HG03565 (cell line): ENCODE data around the gene FUOM.
"Not testable (repeated sequence)": the region's sequence is repeated elsewhere in the genome, so short reads cannot be mapped to it uniquely, and the experiment has no call there.

Source experiments
- ATAC-seq: cut with Tn5 transposase; IDR thresholded peaks from one replicate; pipeline ENCODE4 v1.9.1; 2021; ENCODE audit warnings: mild to moderate bottlenecking, moderate library complexity; ENCODE audit not compliant: unreplicated experiment

The FUOM gene

GRCh38 chr10:133370030-133370786, 12.4 kb upstream of the FUOM start:
- ATAC-seq, result no peak

DNA sequence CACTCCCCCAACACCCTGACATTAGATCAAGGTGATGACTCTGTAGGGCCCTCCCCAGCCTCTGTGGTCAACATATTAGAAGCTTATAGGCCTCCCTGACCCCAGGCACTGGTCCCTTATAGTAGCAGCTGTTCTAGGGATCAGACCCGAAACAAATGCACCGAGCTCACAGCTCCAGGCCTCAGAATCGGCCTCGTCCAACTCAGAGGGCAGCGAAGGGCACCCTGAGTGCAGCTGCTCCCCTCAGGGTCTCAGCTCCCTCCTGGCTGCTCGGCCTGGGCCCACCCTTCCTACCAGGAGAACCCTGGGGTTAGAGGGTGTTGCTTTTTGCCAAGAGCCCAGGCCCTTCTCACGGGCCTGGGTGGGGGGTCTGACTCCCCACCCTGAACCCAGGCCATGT, 10.3 kb upstream of the FUOM start:
- ATAC-seq, result no peak

DNA sequence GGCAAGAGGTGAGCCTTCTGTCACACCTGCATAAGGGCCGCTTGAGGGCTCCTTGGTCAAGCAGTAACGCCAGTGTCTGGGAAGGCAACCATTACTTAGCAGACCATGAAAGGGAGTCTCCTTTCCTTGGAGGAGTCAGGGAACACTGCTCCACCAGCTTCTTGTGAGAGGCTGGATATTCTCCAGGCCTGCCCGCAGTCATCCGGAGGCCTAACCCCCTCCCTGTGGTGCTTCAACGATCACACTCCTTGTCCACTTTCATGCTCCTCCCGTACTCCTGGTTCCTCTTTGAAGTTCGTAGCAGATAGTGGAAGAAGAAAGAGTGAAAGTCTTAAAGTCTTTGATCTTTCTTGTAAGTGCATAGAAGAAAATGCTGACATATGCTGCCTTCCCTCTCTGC, 9.6 kb upstream of the FUOM start:
- ATAC-seq, result not testable (repeated sequence)

DNA sequence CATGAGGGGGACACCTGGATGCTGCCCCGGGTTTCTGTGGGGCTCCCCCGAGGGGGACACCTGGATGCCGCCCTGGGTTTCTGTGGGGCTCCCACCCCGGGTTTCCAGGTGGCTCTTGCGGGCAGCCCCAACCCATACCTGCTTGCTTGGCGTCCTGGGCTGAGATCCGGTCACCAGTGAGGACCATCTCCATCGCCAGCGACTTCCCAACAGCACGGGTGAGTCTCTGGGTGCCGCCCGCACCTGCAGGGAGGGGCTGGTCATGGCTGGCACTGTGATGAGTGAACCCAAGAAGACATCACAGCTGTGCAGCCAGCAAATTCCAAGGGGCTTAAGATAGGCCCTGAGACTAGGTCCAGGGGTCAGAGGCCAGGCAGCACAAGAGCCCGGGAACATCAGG, 8.9 kb upstream of the FUOM start:
- ATAC-seq, result no peak

GRCh38 chr10:133366130-133366478, 8.3 kb upstream of the FUOM start:
- no peak for ATAC-seq

DNA sequence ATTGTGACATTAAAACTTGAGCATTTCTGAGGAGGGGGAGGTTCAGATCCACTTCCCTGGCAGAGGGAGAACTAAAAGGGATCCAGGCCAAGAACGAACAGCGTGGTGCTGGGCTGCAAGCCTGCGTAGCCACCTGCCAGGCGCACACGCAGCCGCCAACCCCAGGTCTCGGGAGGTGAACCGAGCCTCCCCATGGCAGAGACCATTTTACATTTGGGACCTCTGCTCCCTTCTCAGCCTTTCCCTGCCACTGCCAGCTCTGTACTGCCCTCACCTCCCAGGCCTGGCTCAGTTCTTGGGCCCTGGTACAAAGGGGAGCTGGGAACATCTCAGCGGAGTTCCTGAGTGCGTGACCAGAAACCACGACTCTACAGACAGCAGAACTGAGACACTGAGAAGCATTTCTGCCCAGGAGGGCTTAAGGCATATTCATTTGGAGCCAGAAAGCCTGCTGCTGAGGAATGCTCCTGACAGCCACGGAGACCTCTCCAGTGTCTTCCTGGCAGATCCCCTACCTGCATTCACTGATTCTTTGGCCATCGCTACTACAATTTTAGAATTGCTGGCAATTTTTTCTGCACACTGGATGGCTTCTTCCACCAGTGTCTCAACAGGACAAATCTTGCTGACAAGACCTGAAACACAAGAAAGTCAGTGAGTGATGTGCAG, 7.8 kb upstream of the FUOM start:
- ATAC-seq, result no peak

- ATAC-seq, result no peak
Observed at GRCh38 chr10:133364645-133365431, 7.0 kb upstream of the FUOM start.

GRCh38 chr10:133362846-133363245, 5.0 kb upstream of the FUOM start:
- ATAC-seq, result no peak

DNA sequence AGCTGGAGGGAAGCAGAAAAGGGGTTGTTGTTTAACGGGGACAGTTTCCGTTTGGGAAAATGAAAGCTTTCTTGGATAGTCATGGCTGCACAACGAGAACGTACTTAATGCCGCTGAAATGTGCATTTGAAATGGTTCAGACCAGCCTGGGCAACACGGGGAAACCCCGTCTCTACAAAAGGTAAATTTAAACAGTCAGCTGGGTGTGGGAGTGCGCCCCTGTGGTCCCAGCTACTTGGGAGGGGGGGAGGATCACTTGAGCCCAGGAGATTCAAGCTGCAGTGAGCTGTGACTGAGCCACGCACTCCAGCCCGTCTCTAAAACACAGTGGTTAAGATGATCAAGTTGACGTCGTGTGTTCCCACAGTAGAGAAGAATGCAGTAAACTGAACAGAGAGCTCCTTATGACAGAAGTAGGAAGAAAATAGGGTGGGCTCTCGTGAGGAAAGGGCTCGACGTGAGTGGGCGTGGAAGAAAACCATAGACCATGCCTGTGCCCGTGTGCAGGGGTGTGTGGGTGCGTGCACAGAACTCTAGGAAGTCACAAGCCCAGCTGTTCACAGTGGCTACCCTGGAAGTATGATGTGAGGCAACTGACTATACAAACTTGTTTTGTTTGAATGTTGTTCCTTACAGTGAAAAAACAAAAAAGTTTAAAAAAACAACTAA, 4.1 kb upstream of the FUOM start:
- ATAC-seq, result no peak

DNA sequence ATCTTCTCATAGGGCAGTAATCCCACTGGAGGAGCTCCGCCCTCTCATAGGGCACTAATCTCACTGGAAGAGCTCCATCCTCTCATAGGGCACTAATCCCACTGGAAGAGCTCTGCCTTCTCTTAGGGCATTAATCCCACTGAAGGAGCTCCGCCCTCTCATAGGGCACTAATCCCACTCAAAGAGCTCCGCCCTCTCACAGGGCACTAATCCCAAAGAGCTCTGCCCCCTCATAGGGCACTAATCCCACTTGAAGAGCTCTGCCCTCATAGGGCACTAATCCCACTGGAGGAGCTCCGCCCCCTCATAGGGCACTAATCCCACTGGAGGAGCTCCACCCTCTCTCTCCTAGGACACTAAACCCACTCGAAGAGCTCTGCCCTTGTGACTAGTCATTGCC, 3.4 kb upstream of the FUOM start:
- ATAC-seq, result no peak

DNA sequence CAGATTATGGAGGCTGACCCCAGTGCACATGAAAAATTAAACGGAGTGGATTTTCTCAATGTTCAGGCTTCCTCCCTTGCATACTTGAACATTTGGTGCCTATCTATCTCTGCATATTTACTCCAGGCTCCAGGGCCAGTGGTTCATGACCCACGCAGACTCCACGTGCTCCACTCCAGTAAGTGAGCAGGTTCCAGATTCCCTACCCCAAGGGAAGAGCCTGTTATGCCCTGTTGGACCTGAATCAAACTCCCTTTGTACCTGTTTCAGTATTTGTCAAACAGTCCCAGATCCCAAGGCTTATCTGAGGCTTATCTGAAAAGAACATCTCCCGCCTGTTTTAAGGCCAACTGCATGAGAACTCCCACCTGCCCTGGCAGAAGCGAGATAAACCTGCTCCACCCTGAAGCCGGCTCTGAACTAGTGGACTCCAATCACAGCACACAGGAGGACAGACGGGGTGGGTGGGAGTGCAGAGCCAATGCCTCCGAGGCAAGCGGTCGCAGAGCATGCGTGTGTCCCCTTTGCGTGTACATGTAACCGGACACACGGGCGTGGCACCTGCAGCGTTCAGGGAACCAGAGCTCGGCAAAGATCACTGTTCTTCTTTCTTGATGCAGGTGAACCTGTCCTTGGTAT, 2.3 kb upstream of the FUOM start:
- no peak for ATAC-seq

DNA sequence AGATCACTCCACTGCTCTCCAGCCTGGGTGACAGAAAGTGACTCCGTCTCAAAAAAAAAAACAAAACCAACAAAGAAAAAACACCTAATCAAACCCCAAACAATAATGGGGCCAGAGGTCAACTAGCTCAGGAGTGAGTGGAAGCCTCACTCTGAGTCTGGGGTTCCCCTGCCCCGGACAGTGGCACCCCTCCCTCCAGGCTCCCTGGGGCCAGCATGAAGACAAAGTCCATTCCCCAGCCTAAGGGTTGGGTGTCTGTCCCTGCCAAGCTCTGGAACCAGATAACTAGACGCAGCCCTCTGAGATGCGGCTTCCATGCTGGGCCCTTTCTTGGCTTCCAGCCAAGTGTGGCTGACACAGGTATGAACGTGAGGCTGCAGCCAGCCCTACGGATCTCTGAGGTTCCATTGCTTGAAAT, 1.7 kb upstream of the FUOM start:
- no peak for ATAC-seq

GRCh38 chr10:133358925-133359310, 1.1 kb upstream of the FUOM start:
- ATAC-seq, result no peak

DNA sequence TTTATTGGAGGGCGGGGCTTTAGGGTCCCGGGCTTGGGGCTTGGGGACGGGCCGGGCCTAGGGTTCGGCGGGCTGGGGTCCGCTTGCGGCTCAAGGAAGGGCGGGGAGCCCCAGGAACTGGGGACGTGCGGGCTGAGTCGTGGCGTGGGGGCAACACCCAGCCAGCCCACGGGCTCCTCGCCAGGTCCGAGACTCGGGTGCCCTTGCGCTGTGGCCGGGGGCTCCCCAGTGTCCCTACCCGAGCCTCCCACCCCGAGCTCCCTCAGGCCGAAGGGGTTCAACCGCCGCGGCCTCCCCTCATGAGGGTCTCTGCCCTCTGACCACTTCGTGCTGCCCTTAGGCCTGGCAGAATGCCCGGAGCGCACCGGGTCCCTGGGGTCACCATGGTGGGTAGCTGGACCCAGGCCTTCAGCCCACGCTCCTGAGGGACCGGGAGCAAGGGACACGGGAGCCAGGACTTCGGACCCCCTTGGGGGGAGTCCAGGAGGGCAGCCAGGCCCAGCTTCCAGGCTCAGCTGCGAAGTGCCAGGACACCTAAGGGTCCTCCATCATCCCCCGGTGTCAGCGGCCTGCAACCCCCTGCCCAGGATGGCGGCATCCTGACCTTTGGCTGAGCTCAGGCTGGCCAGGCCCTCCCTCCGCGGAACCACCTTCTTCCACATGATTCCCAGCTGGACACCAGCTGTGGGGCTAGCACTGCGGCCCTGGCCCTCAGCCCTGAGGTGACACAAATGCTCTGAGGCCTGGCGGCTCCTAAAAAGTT, 524 bp upstream of the FUOM start:
- ATAC-seq, result no peak

DNA sequence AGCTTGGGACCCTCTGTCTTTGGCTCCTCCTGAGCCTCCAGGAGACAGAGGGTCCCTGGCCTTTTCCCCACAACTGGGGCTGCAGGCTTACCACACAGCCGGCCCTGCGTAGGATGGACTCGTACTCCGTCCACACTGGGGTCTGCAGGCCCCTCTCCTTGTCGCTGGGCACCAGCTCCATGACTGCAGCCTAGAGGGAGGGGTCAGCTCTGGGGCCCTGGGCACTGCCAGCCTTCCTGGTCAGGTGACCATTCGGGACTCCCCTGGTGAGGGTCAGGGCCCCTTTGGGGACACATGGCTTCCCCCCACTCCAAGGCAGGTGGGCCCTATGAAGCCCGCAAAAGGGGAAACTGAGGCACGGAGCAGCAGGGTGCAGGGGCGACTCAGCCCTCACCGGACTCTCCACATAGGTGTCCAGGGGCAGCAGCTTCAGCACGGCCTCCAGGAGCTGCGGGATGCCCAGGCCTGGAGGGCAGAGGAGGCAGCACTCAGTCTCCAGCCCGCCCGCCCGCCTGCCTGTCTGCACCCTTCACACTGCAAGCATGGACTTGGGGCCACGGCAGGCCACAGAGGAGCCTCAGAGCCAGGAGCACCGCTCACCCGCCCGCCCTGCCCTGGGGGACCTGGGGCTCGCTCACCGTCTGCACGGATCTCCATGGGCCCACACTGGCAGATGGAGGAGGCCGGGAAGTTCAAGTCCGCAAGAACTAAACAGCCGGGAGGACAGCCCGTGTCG, 1.1 kb downstream of the FUOM start:
- no peak for ATAC-seq

DNA sequence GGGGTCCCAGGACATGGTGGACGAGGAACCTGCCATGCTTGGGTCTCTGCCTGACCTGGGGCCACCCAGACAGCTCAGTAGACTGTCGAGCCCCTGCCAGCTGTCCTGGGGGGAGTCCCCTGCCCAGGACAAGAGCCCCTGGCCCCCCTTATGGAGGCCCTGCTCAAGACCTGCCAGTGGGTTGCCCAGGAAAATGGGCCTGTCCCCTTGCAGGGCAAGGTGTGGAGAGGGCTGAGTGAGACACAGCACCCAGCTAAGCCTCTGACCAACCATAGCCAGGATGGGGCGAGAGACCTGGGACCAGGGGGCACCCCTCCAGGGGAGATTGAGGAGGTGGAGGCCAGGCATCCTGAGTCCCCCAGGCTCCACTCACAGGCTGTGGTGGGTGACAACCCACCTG, 1.8 kb downstream of the FUOM start:
- no peak for ATAC-seq

DNA sequence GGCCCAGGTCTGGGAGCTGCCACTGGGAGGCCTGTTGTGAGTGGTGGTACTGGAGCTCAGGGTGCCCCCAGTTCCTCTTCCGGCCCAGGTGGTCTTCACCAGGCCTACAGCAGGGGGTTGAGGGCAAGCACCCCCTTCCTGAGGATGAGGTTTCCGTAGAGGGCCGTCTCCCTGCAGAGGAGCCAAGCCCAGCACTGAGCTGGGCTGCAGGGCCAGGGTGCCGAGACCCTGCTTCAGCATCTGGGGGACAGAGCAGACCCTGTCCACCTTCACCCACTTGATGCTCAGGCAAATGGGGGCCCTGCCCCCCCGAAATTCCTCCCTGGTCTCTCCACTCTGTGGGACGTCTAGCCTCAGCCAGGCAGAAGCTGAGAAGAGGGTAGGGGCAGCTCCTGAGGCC, 2.6 kb downstream of the FUOM start:
- no peak for ATAC-seq

DNA sequence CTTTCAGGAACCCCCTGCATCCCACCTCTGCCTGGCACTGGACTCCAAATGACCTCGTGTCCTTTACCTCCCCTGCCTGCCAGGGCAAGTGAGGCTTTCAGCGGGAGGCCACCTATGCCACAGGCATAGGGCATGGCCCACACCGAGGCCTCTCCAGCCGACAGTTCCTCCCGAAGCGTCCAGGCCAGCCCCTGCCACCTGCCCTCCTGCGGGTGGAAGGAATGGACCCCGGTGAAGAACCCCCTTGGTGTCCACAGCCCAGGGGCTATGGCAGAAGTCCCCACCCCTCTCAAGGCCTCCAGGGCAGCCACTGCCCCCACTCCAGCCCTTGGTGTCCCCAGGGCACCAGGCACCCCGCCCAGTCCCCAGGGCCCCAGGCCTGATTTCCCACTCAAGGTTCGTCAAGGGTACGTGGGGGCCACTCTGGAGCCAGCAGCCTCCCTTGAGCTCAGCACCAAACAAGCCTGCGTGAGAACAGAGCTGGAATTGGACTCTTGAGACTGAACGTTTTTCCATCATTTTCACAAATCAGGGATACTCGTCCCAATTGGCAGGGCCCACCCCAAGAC, 3.1 kb downstream of the FUOM start:
- ATAC-seq, result no peak

DNA sequence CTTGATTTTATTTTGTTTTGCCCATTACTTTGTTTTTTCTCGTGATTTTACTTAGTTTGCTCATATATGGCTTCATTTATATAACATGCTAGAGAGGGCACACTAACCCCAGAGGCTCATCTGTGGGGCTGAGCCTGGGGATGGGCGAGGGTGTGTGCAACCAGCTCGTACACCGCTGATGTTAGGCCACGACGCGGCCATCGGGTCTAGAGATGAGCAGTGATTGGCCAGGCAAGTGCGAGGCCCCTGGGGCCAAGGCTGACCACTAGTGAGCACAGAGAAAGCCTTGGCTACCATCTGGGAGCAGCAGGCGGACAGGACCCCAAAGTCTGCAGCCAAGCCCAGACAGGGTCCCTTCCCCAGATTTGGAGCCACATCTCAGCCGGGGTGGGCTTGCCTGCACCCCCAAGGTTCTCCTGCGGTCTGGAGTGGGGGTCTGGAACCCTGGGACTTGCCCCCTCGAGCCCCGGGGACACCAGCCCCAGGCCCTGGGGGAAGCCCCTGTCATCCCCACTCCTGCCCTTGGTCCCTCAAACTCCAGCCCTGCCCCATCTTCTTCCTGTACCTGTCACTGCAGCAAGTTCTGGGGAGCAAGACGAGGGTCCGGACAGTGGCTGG, 3.7 kb downstream of the FUOM start:
- no peak for ATAC-seq
